MM.1S (cell line): ENCODE results near the gene DCXR.

Source experiments
- CTCF ChIP-seq: fragments of 300-600 bp; sonication (generic); IDR thresholded peaks from 2 replicates; pipeline ENCODE4 v1.5.1; 2016; ENCODE audit warnings: antibody characterized with exemption, low read length, mixed read lengths
- EZH2 ChIP-seq: fragments of 300-600 bp; sonication (generic); optimal IDR thresholded peaks from 2 replicates; pipeline ENCODE3; 2017; ENCODE audit warnings: low read depth, mild to moderate bottlenecking, antibody characterized with exemption, low read length, mixed read lengths

DNA sequence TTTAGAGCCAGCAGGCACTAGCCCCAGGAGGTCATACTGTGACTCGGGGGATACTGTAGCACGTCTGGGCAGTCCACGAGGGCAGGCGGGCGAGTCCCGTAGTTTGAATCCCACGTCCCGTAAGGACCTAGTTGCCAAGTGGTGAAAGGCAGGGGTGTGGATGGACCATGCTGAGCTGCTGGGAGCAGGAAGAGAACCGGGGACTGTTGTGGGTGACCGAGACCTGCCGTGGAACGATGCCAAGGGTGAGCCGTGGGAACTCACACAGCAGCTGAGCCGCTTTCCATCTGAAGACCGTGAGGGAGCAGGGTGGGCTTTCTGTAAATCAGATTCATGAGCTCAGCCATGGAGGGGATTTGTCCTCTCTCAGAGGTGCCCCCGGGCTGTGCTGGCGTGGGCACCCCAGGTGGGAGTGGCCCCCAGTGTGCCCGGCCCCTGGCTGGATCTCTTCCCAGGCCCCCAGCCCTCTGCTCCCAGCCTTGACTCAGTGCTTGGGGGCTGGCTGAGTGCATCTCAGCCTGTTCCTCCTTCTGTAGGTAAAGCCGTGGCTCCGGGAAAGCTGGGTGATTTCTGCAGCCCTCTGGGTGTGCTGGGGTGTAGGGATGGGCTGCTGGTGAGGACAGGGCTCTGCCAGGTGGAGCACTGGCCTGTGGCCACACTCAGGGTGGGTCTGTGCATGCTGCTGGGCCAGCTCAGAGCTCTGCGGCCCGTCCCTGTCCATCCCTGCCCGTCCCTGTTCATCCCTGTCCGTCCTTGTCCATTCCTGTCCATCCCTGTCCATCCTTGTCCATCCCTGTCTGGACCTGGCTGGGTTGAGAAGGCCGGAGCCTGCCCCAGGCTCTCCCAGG lies 46.4 kb downstream of the DCXR start:
- no peak for TF ChIP-seq CTCF
- TF ChIP-seq EZH2, result no peak
